ENCODE data around the gene STOML3. TPM values are rescaled to one million over a fixed set of nuclear protein-coding genes. Genes with fewer than 3 reads are reported as not detected.

STOML3 gene
- total RNA-seq, 1 donor from 2014 or later, result not detected

GRCh38 chr13:38957794-38958592, 32.6 kb downstream of the STOML3 start:
- H3K27me3 ChIP-seq, result no peaks in the 10 kb centered on the region
- no peak overlapping the region for H3K4me3 ChIP-seq
- no peaks in the 10 kb centered on the region for H3K9me3 ChIP-seq
- H3K36me3 ChIP-seq, result no peaks in the 10 kb centered on the region
- H3K27ac ChIP-seq, result no peak overlapping the region
- no peaks in the 10 kb centered on the region for H3K4me1 ChIP-seq
- TF ChIP-seq CTCF (IDR thresholded peaks at IDR 0.05), result no peak
- no peak for TF ChIP-seq POLR2AphosphoS5 (IDR thresholded peaks at IDR 0.05; ENCODE audit: insufficient read depth in 1 of 2, low read depth in 1 of 2)
- no peak for TF ChIP-seq POLR2A (IDR thresholded peaks at IDR 0.05)
- DNase-seq (ENCODE audit: extremely low spot score in 2 of 2), result no peak
- intact Hi-C loops (cut with DNase I), result no loop called here

- no peaks in the 10 kb centered on the region for H3K36me3 ChIP-seq
- TF ChIP-seq POLR2A (IDR thresholded peaks at IDR 0.05) (no peak), CTCF (IDR thresholded peaks at IDR 0.05) (no peak), POLR2AphosphoS5 (IDR thresholded peaks at IDR 0.05; ENCODE audit: insufficient read depth in 1 of 2, low read depth in 1 of 2) (no peak)
- H3K9me3 ChIP-seq, result no peaks in the 10 kb centered on the region
- H3K27ac ChIP-seq, result no peak overlapping the region
- H3K27me3 ChIP-seq, result no peaks in the 10 kb centered on the region
- H3K4me1 ChIP-seq, result no peaks in the 10 kb centered on the region
- no peak for DNase-seq (ENCODE audit: extremely low spot score in 2 of 2)
- intact Hi-C loops (cut with DNase I), result no loop called here
- no peak overlapping the region for H3K4me3 ChIP-seq
Measured at GRCh38 chr13:38954844-38955243, 35.8 kb downstream of the STOML3 start.

- no peaks in the 10 kb centered on the region for H3K36me3 ChIP-seq
- DNase-seq (ENCODE audit: extremely low spot score in 2 of 2), result no peak
- TF ChIP-seq CTCF (IDR thresholded peaks at IDR 0.05), result no peak
- no peak for TF ChIP-seq POLR2A (IDR thresholded peaks at IDR 0.05)
- no peak for TF ChIP-seq POLR2AphosphoS5 (IDR thresholded peaks at IDR 0.05; ENCODE audit: insufficient read depth in 1 of 2, low read depth in 1 of 2)
- H3K9me3 ChIP-seq, result no peaks in the 10 kb centered on the region
- intact Hi-C loops (cut with DNase I), result no loop called here
- no peak overlapping the region for H3K4me3 ChIP-seq
- no peaks in the 10 kb centered on the region for H3K27me3 ChIP-seq
- no peak overlapping the region for H3K27ac ChIP-seq
- no peaks in the 10 kb centered on the region for H3K4me1 ChIP-seq
Measured at GRCh38 chr13:38954291-38954690, 36.3 kb downstream of the STOML3 start.

GRCh38 chr13:38952827-38953226, 37.8 kb downstream of the STOML3 start:
- Histone ChIP-seq H3K4me1 (no peaks in the 10 kb centered on the region), H3K4me3 (no peak overlapping the region), H3K27me3 (no peaks in the 10 kb centered on the region), H3K36me3 (no peaks in the 10 kb centered on the region), H3K9me3 (no peaks in the 10 kb centered on the region), H3K27ac (no peak overlapping the region)
- intact Hi-C loops (cut with DNase I), result no loop called here
- no peak for TF ChIP-seq CTCF (IDR thresholded peaks at IDR 0.05)
- no peak for TF ChIP-seq POLR2AphosphoS5 (IDR thresholded peaks at IDR 0.05; ENCODE audit: insufficient read depth in 1 of 2, low read depth in 1 of 2)
- TF ChIP-seq POLR2A (IDR thresholded peaks at IDR 0.05), result no peak
- DNase-seq (ENCODE audit: extremely low spot score in 2 of 2), result no peak
